HG02642 (cell line): ENCODE measurements around the gene CHCHD3.

Experiments used
- ATAC-seq: cut with Tn5 transposase; IDR thresholded peaks from one replicate; pipeline ENCODE4 v1.9.1; 2021; ENCODE audit warnings: mild to moderate bottlenecking; ENCODE audit not compliant: unreplicated experiment, poor library complexity

The CHCHD3 gene

GRCh38 chr7:132760866-132761265, 321.0 kb downstream of the CHCHD3 start:
- no peak for ATAC-seq

DNA sequence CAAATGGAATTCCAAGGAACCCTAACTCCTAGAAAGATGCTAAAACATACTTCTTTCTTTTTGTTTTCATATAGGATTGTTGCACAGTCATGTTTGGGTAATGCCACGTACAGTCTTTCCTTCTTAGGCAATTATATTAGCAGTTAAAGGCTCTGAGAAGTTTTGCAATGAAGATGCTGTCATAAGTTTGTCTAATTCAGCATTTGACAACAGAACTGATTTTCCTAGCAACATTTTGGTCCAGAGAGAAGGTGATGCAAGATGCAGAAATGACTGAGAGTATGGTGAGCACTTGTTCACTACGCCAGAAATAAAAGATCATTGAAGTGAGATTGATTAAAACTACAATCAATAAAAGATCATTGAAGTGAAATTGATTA, 321.7 kb downstream of the CHCHD3 start:
- ATAC-seq: no peak

DNA sequence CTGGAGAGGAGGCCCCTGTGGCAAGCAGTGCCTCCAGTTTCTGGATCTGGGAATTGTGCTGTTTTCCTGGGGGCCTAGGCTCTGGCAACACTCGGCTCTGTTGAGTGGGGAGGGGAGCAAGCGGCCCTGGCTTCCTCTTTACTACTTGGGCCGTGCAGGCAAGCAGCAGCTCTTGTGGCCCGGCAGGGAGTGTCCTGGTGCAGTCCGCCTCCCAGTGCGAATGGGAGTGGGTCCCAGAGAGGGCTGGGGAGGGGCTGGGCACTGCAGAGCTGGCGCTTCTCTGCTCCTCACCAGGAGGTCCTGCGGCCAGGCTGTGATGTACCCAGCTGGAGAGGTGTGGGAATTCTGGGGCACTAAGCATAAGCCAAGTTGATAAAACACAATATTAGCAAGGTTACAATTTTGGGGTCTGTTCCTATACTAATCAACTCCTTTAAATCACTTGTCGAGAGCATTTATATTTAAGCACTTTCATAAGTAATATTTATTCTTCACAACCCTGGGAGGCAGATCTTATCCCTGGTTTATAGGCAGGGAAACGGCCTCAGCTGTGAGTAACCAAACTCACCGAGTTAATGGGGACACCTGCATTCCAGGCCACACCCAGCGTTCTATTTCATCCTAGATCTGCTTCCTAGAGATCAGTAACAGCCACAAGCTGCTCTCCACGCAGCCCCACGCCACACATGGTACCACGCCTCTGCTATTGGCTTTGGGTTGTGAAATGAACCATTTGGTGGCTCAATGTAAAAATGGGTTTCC, 322.2 kb downstream of the CHCHD3 start:
- no peak for ATAC-seq

DNA sequence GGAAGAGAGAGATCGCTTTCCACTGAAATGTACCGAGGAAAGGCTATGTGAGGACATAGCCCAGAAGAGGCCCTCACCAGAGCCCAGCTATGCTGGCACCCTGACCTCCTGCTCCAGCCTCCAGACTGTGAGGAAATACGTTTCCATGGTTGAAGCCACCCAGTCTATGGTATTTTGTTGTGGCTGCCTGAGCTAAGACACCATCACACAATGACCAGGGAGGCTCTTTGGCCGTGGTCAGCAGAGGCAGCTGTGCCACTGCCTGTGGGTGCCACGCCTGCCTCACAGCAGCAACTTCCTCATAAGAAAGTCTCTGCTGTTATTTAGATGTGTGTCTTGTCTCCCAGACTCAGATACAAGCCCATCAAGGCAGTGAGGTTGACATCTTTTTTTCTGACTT, 322.9 kb downstream of the CHCHD3 start:
- no peak for ATAC-seq

DNA sequence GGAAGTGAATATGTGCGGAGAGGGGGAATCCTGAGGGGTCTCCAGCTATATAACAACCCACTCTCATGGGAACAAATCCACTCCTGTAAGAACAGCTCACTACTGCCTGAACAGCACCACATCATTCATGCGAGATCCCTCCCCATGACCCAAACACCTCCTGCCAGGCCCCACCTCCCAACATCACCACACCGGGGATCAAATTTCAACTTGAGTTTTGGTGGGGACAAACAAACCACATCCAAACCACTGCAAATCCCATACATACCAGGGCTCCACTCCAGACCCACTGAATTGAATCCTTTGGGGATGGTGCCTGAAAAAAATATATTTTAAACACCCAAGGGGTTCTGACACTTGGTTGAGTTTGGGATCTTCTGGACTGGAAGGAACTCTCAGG, 324.1 kb downstream of the CHCHD3 start:
- no peak for ATAC-seq

GRCh38 chr7:132756484-132756990, 325.4 kb downstream of the CHCHD3 start:
- no peak for ATAC-seq

- ATAC-seq: no peak
These were observed 326.1 kb downstream of the CHCHD3 start for GRCh38 chr7:132755538-132756483.

DNA sequence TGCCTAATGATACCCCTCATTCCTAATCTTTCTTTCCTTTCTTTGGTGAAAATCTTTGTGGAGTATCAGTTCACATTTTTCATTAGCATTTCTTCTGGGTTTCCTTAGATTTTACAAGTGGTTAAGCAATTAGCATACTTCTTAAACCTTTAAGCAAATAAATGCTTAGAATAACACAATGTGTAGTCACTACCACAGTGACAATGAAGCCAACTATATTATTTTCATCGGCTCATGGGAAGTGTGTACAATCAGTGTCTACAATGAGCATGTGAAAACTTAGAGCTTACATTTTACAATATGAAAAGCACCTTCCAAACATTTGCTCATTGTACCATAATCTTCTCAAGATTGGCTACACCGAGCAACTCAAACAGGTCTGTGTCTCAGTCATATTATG, 329.5 kb downstream of the CHCHD3 start:
- ATAC-seq: no peak

DNA sequence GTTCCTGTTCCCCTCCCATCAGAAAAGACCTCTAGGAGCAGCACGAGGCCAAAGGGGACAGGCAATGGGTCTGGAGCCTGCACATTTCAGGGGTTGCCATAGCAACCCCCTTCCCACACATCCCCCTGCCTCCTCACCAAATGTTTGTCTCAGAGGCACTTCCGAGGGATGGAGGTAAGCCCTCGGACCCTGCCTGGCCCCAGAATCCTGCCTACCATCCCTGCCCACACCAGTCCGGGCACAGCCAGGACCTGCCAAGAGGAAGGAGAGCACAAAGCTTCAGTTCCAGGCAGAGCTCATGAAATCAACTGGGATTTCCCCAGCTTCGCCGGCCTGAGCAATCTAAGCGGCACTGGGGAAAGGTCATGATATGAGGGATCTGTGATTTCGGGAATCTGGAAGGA, 330.6 kb downstream of the CHCHD3 start:
- no peak for ATAC-seq

GRCh38 chr7:132750530-132751217, 331.2 kb downstream of the CHCHD3 start:
- ATAC-seq: no peak

- ATAC-seq: no peak
These were observed 331.8 kb downstream of the CHCHD3 start for GRCh38 chr7:132750096-132750495.

DNA sequence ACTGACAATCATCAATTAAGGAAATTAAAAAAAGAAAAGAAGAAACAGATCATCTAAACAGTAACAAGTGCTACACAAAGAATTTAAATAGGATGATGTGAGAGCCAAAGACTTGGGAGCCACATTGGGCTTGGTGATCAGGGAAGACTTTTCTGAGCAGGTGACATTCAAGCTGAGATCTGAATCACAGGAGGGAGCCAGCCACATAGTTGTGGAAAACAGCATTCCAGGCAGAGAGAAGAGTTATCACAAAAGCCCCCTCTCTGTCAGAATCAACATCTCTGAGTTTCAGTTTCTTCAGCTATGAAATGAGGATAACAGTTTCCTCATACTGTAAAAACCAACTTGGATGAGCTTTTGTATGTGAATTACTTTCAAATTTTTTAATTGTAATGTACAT, 336.4 kb downstream of the CHCHD3 start:
- no peak for ATAC-seq

DNA sequence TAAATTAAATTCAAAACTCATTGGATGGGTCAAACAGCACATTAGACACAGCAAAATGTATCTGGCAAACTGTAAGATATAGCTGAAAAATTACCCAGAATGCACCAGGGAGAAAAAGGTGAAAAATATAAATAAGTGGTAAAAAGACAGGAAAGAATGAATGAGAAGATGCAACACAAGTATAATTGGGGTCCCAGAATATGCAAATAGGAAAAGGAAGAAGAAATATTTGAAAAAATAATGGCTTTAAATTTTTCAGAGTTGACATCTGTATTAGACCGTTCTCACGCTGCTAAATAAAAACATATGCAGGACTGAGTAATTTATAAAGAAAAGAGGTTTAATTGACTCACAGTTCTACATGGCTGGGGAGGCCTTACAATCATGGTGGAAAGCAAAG, 337.9 kb downstream of the CHCHD3 start:
- ATAC-seq: no peak

GRCh38 chr7:132742189-132742612, 339.7 kb downstream of the CHCHD3 start:
- ATAC-seq: no peak

DNA sequence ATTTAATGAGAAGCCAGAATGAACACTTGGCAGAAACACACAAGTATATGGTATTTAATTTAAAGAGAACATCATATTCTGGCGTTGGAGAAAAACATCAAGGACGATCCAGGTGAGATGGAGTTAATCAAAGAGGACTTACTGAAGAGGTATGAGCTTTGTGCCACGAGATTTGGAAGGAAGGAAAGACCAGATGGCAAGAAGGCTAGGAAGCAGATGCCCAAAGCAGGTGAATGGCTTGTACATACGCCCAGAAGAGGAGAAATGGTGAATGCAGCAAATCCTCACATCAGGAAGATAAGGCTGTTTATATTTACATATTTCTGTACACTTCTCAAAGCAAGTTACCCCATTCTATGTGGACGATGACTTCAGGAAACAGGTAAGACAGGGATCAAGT, 341.7 kb downstream of the CHCHD3 start:
- no peak for ATAC-seq

GRCh38 chr7:132739271-132739955, 342.5 kb downstream of the CHCHD3 start:
- ATAC-seq: no peak

DNA sequence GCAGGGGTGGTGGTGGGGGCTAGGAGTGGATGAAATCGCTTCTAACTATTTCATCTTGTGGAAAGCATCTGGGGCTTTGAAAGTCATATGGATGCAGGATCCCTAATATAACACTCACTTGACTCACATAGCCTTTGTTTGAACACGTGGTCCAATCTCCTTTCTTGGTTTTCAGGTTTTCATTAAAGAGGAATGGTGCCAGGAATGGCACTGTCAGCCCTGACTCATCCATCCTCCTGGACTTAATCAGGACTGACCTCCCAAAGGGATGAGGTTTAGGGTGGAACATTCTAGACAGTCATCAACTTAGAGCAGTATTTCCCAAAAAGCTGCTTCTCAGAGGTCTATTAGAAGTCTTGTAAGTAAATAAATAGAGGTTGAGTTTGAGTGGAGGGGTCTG, 343.6 kb downstream of the CHCHD3 start:
- ATAC-seq: no peak

DNA sequence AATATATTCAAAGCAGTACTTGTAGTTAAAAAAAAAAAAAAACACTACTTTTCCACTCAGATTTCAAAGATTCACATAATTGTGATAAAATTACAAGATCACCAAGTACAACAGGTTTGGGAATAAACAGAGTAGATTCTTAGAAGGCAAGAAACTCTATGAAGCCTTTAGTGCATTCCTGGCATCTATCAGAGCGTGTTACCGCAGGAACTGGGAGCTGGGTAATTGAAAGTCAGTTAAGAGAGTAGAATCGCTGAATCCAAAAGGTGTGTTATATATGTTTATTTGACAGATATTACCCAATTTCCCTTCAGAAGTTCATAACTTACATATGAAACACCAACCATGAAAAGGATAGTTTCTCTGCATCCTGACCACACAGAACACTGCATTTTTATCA, 346.4 kb downstream of the CHCHD3 start:
- ATAC-seq: no peak
